Measurements from ENCODE around the gene MAP7.

Gene MAP7

GRCh38 chr6:136319732-136320131, 230.5 kb downstream of the MAP7 start:
- in situ Hi-C loops (cut with MboI; ENCODE audit: low sequenced_read_pairs, unreplicated experiment): no loop called here
- TF ChIP-seq, protein P1, sequence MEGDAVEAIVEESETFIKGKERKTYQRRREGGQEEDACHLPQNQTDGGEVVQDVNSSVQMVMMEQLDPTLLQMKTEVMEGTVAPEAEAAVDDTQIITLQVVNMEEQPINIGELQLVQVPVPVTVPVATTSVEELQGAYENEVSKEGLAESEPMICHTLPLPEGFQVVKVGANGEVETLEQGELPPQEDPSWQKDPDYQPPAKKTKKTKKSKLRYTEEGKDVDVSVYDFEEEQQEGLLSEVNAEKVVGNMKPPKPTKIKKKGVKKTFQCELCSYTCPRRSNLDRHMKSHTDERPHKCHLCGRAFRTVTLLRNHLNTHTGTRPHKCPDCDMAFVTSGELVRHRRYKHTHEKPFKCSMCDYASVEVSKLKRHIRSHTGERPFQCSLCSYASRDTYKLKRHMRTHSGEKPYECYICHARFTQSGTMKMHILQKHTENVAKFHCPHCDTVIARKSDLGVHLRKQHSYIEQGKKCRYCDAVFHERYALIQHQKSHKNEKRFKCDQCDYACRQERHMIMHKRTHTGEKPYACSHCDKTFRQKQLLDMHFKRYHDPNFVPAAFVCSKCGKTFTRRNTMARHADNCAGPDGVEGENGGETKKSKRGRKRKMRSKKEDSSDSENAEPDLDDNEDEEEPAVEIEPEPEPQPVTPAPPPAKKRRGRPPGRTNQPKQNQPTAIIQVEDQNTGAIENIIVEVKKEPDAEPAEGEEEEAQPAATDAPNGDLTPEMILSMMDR (IDR thresholded peaks at IDR 0.05; ENCODE audit: borderline replicate concordance, control extremely low read depth, extremely low read depth, insufficient read depth, missing control alignments): no peak
- DNase-seq (ENCODE audit: low spot score): no peak

- TF ChIP-seq, protein P1 (IDR thresholded peaks at IDR 0.05; ENCODE audit: borderline replicate concordance, control extremely low read depth, extremely low read depth, insufficient read depth, missing control alignments): no peak
- in situ Hi-C loops (cut with MboI; ENCODE audit: low sequenced_read_pairs, unreplicated experiment): no loop called here
- no peak for DNase-seq (ENCODE audit: low spot score)
Observed at GRCh38 chr6:136318676-136319075, 231.5 kb downstream of the MAP7 start.

DNA sequence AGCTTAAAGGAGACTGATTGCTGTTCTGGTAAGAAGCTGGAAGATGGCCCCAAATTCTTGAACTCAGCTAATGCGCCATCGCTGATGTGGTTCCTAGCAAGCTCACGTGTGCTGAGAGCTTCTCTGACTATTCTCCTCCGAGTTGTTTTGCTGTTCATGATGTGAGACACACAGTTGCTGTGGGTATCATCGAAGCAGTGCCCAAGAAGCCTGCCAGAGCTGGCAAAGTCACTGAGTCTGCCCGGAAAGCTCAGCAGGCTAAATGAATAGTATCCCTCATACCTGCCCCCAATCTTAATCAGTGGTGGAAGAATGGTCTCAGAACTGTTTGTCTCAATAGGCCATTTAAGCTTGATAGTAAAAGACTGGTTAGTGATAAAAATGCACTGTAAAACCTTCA, 232.3 kb downstream of the MAP7 start:
- TF ChIP-seq, protein P1 (IDR thresholded peaks at IDR 0.05; ENCODE audit: borderline replicate concordance, control extremely low read depth, extremely low read depth, insufficient read depth, missing control alignments): no peak
- in situ Hi-C loops (cut with MboI; ENCODE audit: low sequenced_read_pairs, unreplicated experiment): no loop called here
- DNase-seq (ENCODE audit: low spot score): no peak

GRCh38 chr6:136317021-136317694, 233.1 kb downstream of the MAP7 start:
- in situ Hi-C loops (cut with MboI; ENCODE audit: low sequenced_read_pairs, unreplicated experiment): no loop called here
- DNase-seq (ENCODE audit: low spot score): peak; percentile 57
- TF ChIP-seq, protein P1 (IDR thresholded peaks at IDR 0.05; ENCODE audit: borderline replicate concordance, control extremely low read depth, extremely low read depth, insufficient read depth, missing control alignments): peak; percentile 47

- TF ChIP-seq, protein P1 (IDR thresholded peaks at IDR 0.05; ENCODE audit: borderline replicate concordance, control extremely low read depth, extremely low read depth, insufficient read depth, missing control alignments): no peak
- in situ Hi-C loops (cut with MboI; ENCODE audit: low sequenced_read_pairs, unreplicated experiment): no loop called here
- no peak for DNase-seq (ENCODE audit: low spot score)
Observed at GRCh38 chr6:136315594-136315993, 234.6 kb downstream of the MAP7 start.

- in situ Hi-C loops (cut with MboI; ENCODE audit: low sequenced_read_pairs, unreplicated experiment): no loop called here
- TF ChIP-seq, protein P1 (IDR thresholded peaks at IDR 0.05; ENCODE audit: borderline replicate concordance, control extremely low read depth, extremely low read depth, insufficient read depth, missing control alignments): no peak
- no peak for DNase-seq (ENCODE audit: low spot score)
Observed at GRCh38 chr6:136312975-136313374, 237.2 kb downstream of the MAP7 start.
